HCT116 (cell line): ENCODE data around the gene RXYLT1. TPM values are rescaled to one million over a fixed set of nuclear protein-coding genes. Genes with fewer than 3 reads are reported as not detected.

Source experiments
- ATAC-seq: fragments of 200-7000 bp; cut with Tn5 transposase; 2 replicates; pipeline ENCODE4 v1.9.1; 2020; ENCODE audit warnings: mild to moderate bottlenecking, moderate library complexity
- BruUV-seq: library from RNA; stranded (reverse); fragments of 400-500 nt; replicated peaks from 2 replicates; lab custom pipeline; 2021; lab: Mats Ljungman, UMichigan
- CTCF ChIA-PET: fragments of 300-600 bp; sonication (Branson Sonifier 250); formaldehyde crosslinking; loops from one replicate; lab custom pipeline; 2021; ENCODE audit warnings: antibody characterized with exemption; lab: Charles Lee
- POLR2A ChIA-PET: fragments of 300-600, 350-600 bp; sonication (Branson Sonifier 250); formaldehyde crosslinking; loops from one replicate; lab custom pipeline; 2021; ENCODE audit warnings: antibody characterized with exemption; lab: Charles Lee
- RAD21 ChIA-PET, 2 experiments: fragments of 300-600 bp; sonication (Branson Sonifier 250); formaldehyde crosslinking; loops; one replicate each; lab custom pipeline; 2023; ENCODE audit warnings: low total read pairs in 2 of 2; ENCODE audit not compliant: uncharacterized antibody in 2 of 2, unreplicated experiment in 2 of 2, low non-redundant PET in 1 of 2; lab: Charles Lee
- DNase-seq: peaks from one replicate; pipeline ENCODE4 v3.0.0-alpha.2; 2010; ENCODE audit warnings: low read depth, low spot score
- H2AFZ ChIP-seq: fragments of 200-600 bp; shearing (Covaris generic), sonication (generic); 2 replicates; pipeline ENCODE4 v1.6.1; 2017; ENCODE audit warnings: low read depth, mixed run types, mixed read lengths, antibody characterized with exemption, low read length; ENCODE audit not compliant: poor library complexity, severe bottlenecking
- H3K27ac ChIP-seq: 2 replicates; pipeline ENCODE4 v1.5.1; 2012; ENCODE audit warnings: low read depth, low read length
- H3K27me3 ChIP-seq: fragments of 200-600 bp; sonication (generic); 2 replicates; pipeline ENCODE4 v1.6.1; 2016; ENCODE audit warnings: mixed run types, low read length, mixed read lengths; ENCODE audit not compliant: insufficient read depth
- H3K36me3 ChIP-seq, 2 experiments: fragments of 200-500 bp in 1 of 2; fragments of 200-600 bp in 1 of 2; sonication (Bioruptor generic) in 1 of 2; sonication (generic) in 1 of 2; 2 replicates each; pipeline versions ENCODE4 v1.5.1 to v1.6.1; 2014 to 2016; ENCODE audit warnings: low read length in 2 of 2, inconsistent platforms in 1 of 2, mixed read lengths in 1 of 2, mixed run types in 1 of 2; ENCODE audit not compliant: insufficient read depth in 2 of 2, control insufficient read depth in 1 of 2
- H3K4me1 ChIP-seq, 2 experiments: fragments of 200-600 bp in 1 of 2; sonication (generic) in 1 of 2; 2 replicates each; pipeline versions ENCODE4 v1.5.1 to v1.6.1; 2012 to 2017; ENCODE audit warnings: low read length in 2 of 2, inconsistent platforms in 1 of 2, mild to moderate bottlenecking in 1 of 2, mixed read lengths in 1 of 2, mixed run types in 1 of 2, moderate library complexity in 1 of 2; ENCODE audit not compliant: insufficient read depth in 2 of 2, control insufficient read depth in 1 of 2
- H3K4me2 ChIP-seq: fragments of 200-600 bp; sonication (generic); 2 replicates; pipeline ENCODE4 v1.6.1; 2017; ENCODE audit warnings: mixed run types, low read length, mixed read lengths
- H3K4me3 ChIP-seq, 2 experiments: fragments of 200-600 bp in 1 of 2; sonication (generic) in 1 of 2; replicated peaks in 1 of 2; 2 replicates each; pipeline ENCODE4 v1.5.1; 2011 to 2016; ENCODE audit warnings: low read length in 2 of 2, control low read depth in 1 of 2, low read depth in 1 of 2, mild to moderate bottlenecking in 1 of 2, mixed read lengths in 1 of 2, mixed run types in 1 of 2
- H3K79me2 ChIP-seq: fragments of 200-600 bp; sonication (generic); 2 replicates; pipeline ENCODE4 v1.6.1; 2017; ENCODE audit warnings: mild to moderate bottlenecking, mixed run types, low read length, moderate library complexity, mixed read lengths; ENCODE audit not compliant: insufficient read depth
- H3K9ac ChIP-seq: fragments of 200-600 bp; sonication (generic); 2 replicates; pipeline ENCODE4 v1.6.1; 2016; ENCODE audit warnings: low read length, mixed read lengths
- H3K9me2 ChIP-seq: fragments of 200-600 bp; sonication (generic), shearing (Covaris generic); 2 replicates; pipeline ENCODE4 v1.6.1; 2017; ENCODE audit warnings: mixed run types, mild to moderate bottlenecking, moderate library complexity; ENCODE audit not compliant: insufficient read depth
- H3K9me3 ChIP-seq, 2 experiments: fragments of 200-500 bp in 1 of 2; fragments of 200-600 bp in 1 of 2; sonication (Bioruptor generic) in 1 of 2; sonication (generic) in 1 of 2; 2 replicates each; pipeline ENCODE4 v1.6.1; 2014 to 2017; ENCODE audit warnings: low read length in 2 of 2, mixed read lengths in 2 of 2, inconsistent platforms in 1 of 2, low read depth in 1 of 2, mild to moderate bottlenecking in 1 of 2, mixed run types in 1 of 2, moderate library complexity in 1 of 2; ENCODE audit not compliant: control insufficient read depth in 1 of 2, insufficient read depth in 1 of 2
- H4K20me1 ChIP-seq: fragments of 200-600 bp; sonication (generic), shearing (Covaris generic); 2 replicates; pipeline ENCODE4 v1.6.1; 2017; ENCODE audit warnings: mixed run types, mild to moderate bottlenecking, moderate library complexity; ENCODE audit not compliant: insufficient read depth
- ATF3 ChIP-seq: IDR thresholded peaks from 2 replicates; pipeline ENCODE4 v1.6.1; 2012
- CBX3 ChIP-seq: IDR thresholded peaks from 2 replicates; pipeline ENCODE4 v1.6.1; 2012; ENCODE audit warnings: low read depth
- CEBPB ChIP-seq: IDR thresholded peaks from 2 replicates; pipeline ENCODE4 v1.6.1; 2012; ENCODE audit warnings: low read depth
- CTCF ChIP-seq, 3 experiments: fragments of 200-600 bp in 1 of 3; sonication (generic) in 1 of 3; IDR thresholded peaks in 2 of 3; conservative IDR thresholded peaks in 1 of 3; 2 replicates each; pipeline ENCODE4 v1.5.1; 2012 to 2017; ENCODE audit warnings: low read depth in 2 of 3, low read length in 2 of 3, antibody characterized with exemption in 1 of 3, borderline replicate concordance in 1 of 3, control low read depth in 1 of 3, mild to moderate bottlenecking in 1 of 3, mixed read lengths in 1 of 3, mixed run types in 1 of 3, moderate library complexity in 1 of 3; ENCODE audit not compliant: insufficient read depth in 1 of 3
- ELF1 ChIP-seq: IDR thresholded peaks from 2 replicates; pipeline ENCODE4 v1.6.1; 2012; ENCODE audit warnings: low read depth, borderline replicate concordance
- EZH2phosphoT487 ChIP-seq: fragments of 200-600 bp; IDR thresholded peaks from 2 replicates; pipeline ENCODE4 v1.6.1; 2018; ENCODE audit warnings: antibody characterized with exemption, borderline replicate concordance
- FOSL1 ChIP-seq: IDR thresholded peaks from 2 replicates; pipeline ENCODE4 v1.6.1; 2012; ENCODE audit warnings: low read depth
- JUND ChIP-seq: IDR thresholded peaks from 2 replicates; pipeline ENCODE4 v1.6.1; 2012
- MAX ChIP-seq: IDR thresholded peaks from 2 replicates; pipeline ENCODE4 v1.6.1; 2012
- POLR2A ChIP-seq: IDR thresholded peaks from 2 replicates; pipeline ENCODE4 v1.7.0; 2011; ENCODE audit warnings: borderline replicate concordance; ENCODE audit not compliant: insufficient read depth, insufficient read length; ENCODE audit errors: extremely low read depth
- POLR2AphosphoS5 ChIP-seq: IDR thresholded peaks from 2 replicates; pipeline ENCODE4 v1.6.1; 2011; ENCODE audit warnings: mild to moderate bottlenecking, low read depth, low read length, moderate library complexity
- REST ChIP-seq: IDR thresholded peaks from 2 replicates; pipeline ENCODE4 v1.6.1; 2012; ENCODE audit warnings: low read depth
- SIN3A ChIP-seq: IDR thresholded peaks from 2 replicates; pipeline ENCODE4 v1.6.1; 2012; ENCODE audit warnings: low read depth
- SP1 ChIP-seq: IDR thresholded peaks from 2 replicates; pipeline ENCODE4 v1.6.1; 2012; ENCODE audit warnings: low read depth
- SRF ChIP-seq: IDR thresholded peaks from 2 replicates; pipeline ENCODE4 v1.6.1; 2012; ENCODE audit warnings: low read depth
- TCF7L2 ChIP-seq: IDR thresholded peaks from 2 replicates; pipeline ENCODE4 v1.7.0; 2011; ENCODE audit warnings: borderline replicate concordance, inconsistent platforms; ENCODE audit not compliant: insufficient read depth, insufficient read length; ENCODE audit errors: extremely low read depth
- YY1 ChIP-seq: IDR thresholded peaks from 2 replicates; pipeline ENCODE4 v1.6.1; 2011; ENCODE audit warnings: low read length, low read depth, moderate library complexity, mild to moderate bottlenecking; ENCODE audit not compliant: insufficient replicate concordance; ENCODE audit errors: extremely low read depth
- ZBTB33 ChIP-seq: IDR thresholded peaks from 2 replicates; pipeline ENCODE4 v1.6.1; 2011; ENCODE audit warnings: mild to moderate bottlenecking, low read length, moderate library complexity; ENCODE audit not compliant: insufficient replicate concordance; ENCODE audit errors: extremely low read depth
- ZFX ChIP-seq: fragments of 450-650 bp; IDR thresholded peaks from 2 replicates; pipeline ENCODE4 v1.6.1; 2017
- ZNF274 ChIP-seq: fragments of 200-500 bp; sonication (Bioruptor generic); IDR thresholded peaks from 2 replicates; pipeline ENCODE4 v1.6.1; 2014; ENCODE audit warnings: mild to moderate bottlenecking, low read depth, low read length, inconsistent platforms
- intact Hi-C: fragments of 100-400 bp; cut with micrococcal nuclease; formaldehyde crosslinking; loops from 2 replicates; pipeline ENCODE4 v1.10.0; 2022
- total RNA-seq: library from RNA; stranded (reverse); gene quantifications from one replicate; pipeline ENCODE4 v1.2.1, GENCODE V29; 2021; ENCODE audit not compliant: unreplicated experiment

RXYLT1 gene
- total RNA-seq, 1 experiment from 2014 or later = 23.0 TPM

- H4K20me1 ChIP-seq = no peaks in the 10 kb centered on the region
- H3K36me3 ChIP-seq = no peaks in the 10 kb centered on the region
- no peaks in the 10 kb centered on the region for H3K79me2 ChIP-seq
- H3K27me3 ChIP-seq = no peaks in the 10 kb centered on the region
- H3K9me3 ChIP-seq = no peaks in the 10 kb centered on the region
- no TSS peak for BruUV-seq
- H3K9ac ChIP-seq = no peak overlapping the region
- DNase-seq (no peak), ATAC-seq (no peak)
- no peak overlapping the region for H3K4me2 ChIP-seq
- TF ChIP-seq ATF3 (no peak), SP1 (no peak), ELF1 (no peak), EZH2phosphoT487 (no peak), ZBTB33 (no peak), YY1 (no peak), FOSL1 (no peak), REST (no peak), JUND (no peak), CBX3 (no peak), ZNF274 (no peak), MAX (no peak), CTCF (IDR thresholded peaks at IDR 0.05 in 2 of 3, conservative IDR thresholded peaks at IDR 0.05 in 1 of 3; ENCODE audit: borderline replicate concordance in 1 of 3, insufficient read depth in 1 of 3, low read depth in 2 of 3, low read length in 2 of 3) (no peak), SRF (no peak), CEBPB (no peak), SIN3A (no peak), POLR2A (no peak), POLR2AphosphoS5 (no peak), TCF7L2 (no peak), ZFX (no peak)
- H3K4me3 ChIP-seq = no peak overlapping the region
- no peaks in the 10 kb centered on the region for H3K9me2 ChIP-seq
- CTCF ChIA-PET = interaction anchor here (0.6 kb wide), 1 partner anchor 254 kb away, joined by 4 read pairs; no protein-coding TSS in a partner anchor
- POLR2A ChIA-PET = no interaction called here
- no peak overlapping the region for H2AFZ ChIP-seq
- no peak overlapping the region for H3K27ac ChIP-seq
- no peaks in the 10 kb centered on the region for H3K4me1 ChIP-seq
- RAD21 ChIA-PET = no interaction called here
- intact Hi-C loops = no loop called here
Measured at GRCh38 chr12:63836046-63836445, 56.3 kb downstream of the RXYLT1 start.
